Lower leg skin (tissue), 4 donors: ENCODE data around the gene KDM5C. TPM values are rescaled to one million over a fixed set of nuclear protein-coding genes. Genes with fewer than 3 reads are reported as not detected.

ENCODE experiments used
- DNase-seq, 2 donors: peaks; one replicate each; pipeline ENCODE4 v3.0.0-alpha.2; 2019; ENCODE audit warnings: low spot score in 2 of 2
- H3K4me3 ChIP-seq: fragments of 200-600 bp; sonication (generic); 2 replicates; pipeline ENCODE4 v1.5.1; 2017; ENCODE audit warnings: mild to moderate bottlenecking, low read depth; ENCODE audit not compliant: poor library complexity, severe bottlenecking
- POLR2A ChIP-seq, 2 donors: fragments of 450-650 bp; IDR thresholded peaks; one replicate each; pipeline ENCODE4 v1.6.1; 2016 to 2017; ENCODE audit warnings: antibody characterized with exemption in 2 of 2, mild to moderate bottlenecking in 1 of 2, moderate library complexity in 1 of 2
- WGBS, 2 donors: methylation state at CpG; one replicate each; pipeline ENCODE4 v1.1.5; 2018; 5-methylcytosine and 5-hydroxymethylcytosine counted together
- intact Hi-C: fragments of 100-400 bp; cut with DNase I; formaldehyde crosslinking; loops from one replicate; pipeline ENCODE4 v1.15.0; 2023; ENCODE audit warnings: low total_unique reads
- total RNA-seq, 4 donors: library from RNA; depleted of rRNA; stranded (reverse); fragments of >200 nt; gene quantifications; one replicate each; pipeline ENCODE4 v1.1.0, GENCODE V29; 2016
- TF ChIP-seq, protein P1 (sequence below), 3 donors: fragments of 450-650 bp; IDR thresholded peaks; one replicate each; pipeline ENCODE4 v1.5.1; 2016; ENCODE audit warnings: antibody characterized with exemption in 3 of 3, mild to moderate bottlenecking in 3 of 3, moderate library complexity in 2 of 3

Gene KDM5C
- total RNA-seq, 4 donors from 2014 or later = 81.8 to 210 (median 145) TPM

DNA sequence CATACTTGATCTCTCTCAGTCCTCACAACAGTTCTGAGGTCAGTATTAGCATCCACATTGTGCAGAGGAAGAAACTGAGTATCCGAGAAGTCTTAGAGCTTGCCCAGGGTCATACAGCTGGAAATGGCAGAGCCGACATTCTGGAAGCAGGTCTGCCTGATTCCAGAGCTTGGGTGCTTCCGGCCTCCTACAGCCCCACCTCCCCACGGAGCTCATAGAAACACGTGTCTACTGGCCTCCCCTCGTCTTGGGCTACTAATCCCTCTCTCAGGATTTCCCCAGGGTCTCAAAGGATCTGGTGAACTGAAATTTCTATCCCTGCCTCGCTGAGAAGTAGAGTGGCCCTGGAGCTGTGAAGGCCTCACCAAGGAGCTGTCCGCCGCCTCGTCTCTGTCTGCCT, 12.0 kb upstream of the KDM5C start:
- intact Hi-C loops = no loop called here
- no peak for TF ChIP-seq POLR2A (IDR thresholded peaks at IDR 0.05)
- TF ChIP-seq, protein P1, sequence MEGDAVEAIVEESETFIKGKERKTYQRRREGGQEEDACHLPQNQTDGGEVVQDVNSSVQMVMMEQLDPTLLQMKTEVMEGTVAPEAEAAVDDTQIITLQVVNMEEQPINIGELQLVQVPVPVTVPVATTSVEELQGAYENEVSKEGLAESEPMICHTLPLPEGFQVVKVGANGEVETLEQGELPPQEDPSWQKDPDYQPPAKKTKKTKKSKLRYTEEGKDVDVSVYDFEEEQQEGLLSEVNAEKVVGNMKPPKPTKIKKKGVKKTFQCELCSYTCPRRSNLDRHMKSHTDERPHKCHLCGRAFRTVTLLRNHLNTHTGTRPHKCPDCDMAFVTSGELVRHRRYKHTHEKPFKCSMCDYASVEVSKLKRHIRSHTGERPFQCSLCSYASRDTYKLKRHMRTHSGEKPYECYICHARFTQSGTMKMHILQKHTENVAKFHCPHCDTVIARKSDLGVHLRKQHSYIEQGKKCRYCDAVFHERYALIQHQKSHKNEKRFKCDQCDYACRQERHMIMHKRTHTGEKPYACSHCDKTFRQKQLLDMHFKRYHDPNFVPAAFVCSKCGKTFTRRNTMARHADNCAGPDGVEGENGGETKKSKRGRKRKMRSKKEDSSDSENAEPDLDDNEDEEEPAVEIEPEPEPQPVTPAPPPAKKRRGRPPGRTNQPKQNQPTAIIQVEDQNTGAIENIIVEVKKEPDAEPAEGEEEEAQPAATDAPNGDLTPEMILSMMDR (IDR thresholded peaks at IDR 0.05) = no peak
- 73 to 75% methylated on average over 8 to 10 of the region's 10 CpGs for WGBS, 2 donors
- DNase-seq = no peak
- no peak overlapping the region for H3K4me3 ChIP-seq

DNA sequence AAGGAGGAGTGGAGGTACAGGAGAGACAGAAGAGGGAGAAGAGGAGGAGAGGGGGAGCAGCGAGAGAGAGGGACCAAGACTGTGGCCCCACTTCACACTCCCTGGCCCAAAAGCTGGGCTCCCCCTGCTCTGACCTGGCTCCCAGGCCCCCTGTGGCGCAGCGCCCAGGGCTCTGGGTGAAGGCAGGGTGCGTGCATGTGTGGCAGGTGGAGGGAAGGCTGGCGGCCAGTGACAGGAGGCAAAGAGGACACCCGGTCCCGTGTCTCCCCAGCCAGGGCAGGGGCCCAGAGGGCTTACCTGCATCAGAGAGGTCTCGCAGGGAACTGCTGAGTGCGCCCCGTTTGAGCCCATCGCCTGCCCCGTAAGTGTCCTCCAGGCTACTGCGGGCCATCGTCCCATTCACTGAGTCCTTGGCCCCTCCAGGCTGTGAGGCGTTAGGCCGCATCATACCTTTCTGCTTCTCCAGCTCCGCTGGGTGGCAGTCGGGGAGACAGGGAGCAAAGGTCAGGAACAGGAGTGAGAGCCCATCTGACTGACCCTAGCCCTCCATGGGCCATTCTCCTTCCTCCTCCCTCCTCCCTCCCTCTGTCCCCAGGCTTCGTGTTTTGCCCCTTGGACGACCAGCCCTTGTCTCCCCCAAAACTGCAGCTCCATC, 11.1 kb upstream of the KDM5C start:
- intact Hi-C loops = no loop called here
- TF ChIP-seq POLR2A (IDR thresholded peaks at IDR 0.05) = no peak
- TF ChIP-seq, protein P1 (IDR thresholded peaks at IDR 0.05) = no peak
- no peak overlapping the region for H3K4me3 ChIP-seq
- 89 to 95% methylated on average over 12 to 20 of the region's 20 CpGs for WGBS, 2 donors
- DNase-seq = no peak

DNA sequence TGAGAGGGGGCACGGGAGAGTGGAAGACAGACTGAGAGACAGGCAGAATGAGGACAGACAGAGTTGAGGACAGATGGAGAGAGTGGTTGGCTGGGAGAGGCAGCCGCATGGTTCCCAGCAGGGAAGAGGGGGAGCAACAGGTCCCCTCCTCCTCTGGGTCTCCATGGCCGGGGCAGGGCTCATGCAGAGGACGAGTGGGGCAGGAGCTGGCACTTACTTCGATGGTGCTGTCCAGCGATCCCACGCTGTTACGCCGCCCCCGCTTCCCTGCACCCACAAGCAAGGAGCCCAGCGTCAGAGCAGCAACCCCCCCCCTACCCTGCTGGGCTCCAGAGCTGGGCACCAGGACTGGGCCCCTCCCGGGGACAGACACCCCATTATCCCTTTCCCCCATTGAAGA, 10.6 kb upstream of the KDM5C start:
- TF ChIP-seq, protein P1 (IDR thresholded peaks at IDR 0.05) = no peak
- no peak for TF ChIP-seq POLR2A (IDR thresholded peaks at IDR 0.05)
- WGBS, 2 donors = 66 to 91% methylated on average over 7 to 9 of the region's 12 CpGs
- no peak for DNase-seq
- no peak overlapping the region for H3K4me3 ChIP-seq
- intact Hi-C loops = no loop called here

DNA sequence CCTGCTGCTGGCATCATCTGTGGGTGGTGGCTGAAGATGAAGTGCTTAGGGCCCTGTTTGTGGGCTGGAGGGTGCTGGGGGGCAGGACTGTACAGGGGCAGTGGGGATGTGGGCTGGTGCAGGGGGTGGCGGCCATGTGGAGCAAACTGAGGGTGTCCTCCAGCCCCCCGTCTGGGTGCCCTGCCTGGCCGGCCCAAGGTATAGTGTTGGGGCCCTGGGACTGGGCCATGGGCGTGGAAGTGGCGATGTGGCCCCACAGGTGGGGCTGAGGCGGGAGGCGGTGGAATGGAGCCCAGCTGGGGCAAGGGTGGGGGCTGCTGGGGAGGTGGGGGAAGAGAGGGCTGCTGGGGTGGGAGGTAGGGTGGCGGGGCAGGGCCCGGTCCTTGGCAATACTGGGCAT, 9.5 kb upstream of the KDM5C start:
- no peak for DNase-seq
- intact Hi-C loops = no loop called here
- TF ChIP-seq, protein P1 (IDR thresholded peaks at IDR 0.05) = no peak
- TF ChIP-seq POLR2A (IDR thresholded peaks at IDR 0.05) = no peak
- WGBS, 2 donors = 92% methylated on average over 9 of the region's 9 CpGs; no CpG with 5 or more reads in 1 of the 2 donors
- no peak overlapping the region for H3K4me3 ChIP-seq

DNA sequence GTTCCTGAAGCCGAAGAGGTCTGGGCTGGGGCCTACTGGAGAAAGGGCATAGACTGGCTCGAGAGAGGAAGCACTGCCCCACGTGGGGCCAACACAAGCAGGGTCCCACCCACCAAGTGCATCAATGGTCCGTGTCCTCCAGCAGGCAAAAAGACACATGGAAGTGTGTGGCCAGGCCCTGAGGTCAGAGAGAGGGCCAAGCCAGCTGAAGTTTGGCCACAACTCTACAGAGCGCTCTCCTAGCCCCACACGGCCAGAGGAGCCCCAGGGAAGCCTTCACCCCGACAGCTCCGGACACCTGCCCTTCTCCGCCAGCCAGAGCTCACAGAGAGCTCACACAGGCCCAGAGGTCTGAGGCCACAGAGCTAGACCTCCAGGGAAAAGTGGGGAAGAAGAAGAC, 8.5 kb upstream of the KDM5C start:
- intact Hi-C loops = no loop called here
- H3K4me3 ChIP-seq = no peak overlapping the region
- 76% methylated on average over 9 of the region's 9 CpGs; no CpG with 5 or more reads in 1 of the 2 donors for WGBS, 2 donors
- DNase-seq = no peak
- TF ChIP-seq POLR2A (IDR thresholded peaks at IDR 0.05) = no peak
- TF ChIP-seq, protein P1 (IDR thresholded peaks at IDR 0.05) = no peak

DNA sequence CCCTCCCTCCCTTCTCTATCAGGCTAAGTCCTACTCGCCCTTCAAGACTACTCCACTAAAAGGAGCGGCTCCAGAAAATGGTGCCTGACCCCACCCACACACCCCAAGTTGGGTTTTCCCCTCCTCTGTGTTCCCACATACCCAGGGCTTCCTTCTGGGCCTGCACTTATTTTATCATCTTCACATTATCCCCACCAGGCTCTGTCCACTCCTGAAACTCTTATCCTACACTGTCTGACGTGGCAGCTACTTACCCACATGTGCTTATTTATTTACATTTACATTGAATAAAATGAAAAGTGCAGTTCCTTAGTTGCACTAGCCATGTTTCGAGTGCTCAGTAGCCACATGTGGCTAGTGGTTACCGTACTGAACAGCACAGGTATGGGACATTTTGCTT, 5.1 kb upstream of the KDM5C start:
- intact Hi-C loops = no loop called here
- DNase-seq = no peak
- whole genome bisulfite sequencing, 2 donors = 73 to 85% methylated on average over 5 of the region's 5 CpGs
- H3K4me3 ChIP-seq = no peak overlapping the region
- TF ChIP-seq, protein P1 (IDR thresholded peaks at IDR 0.05) = no peak
- TF ChIP-seq POLR2A (IDR thresholded peaks at IDR 0.05) = no peak
